Peyer's patch (tissue), 4 donors: ENCODE measurements around the gene PPP1R13B. TPM values are rescaled to one million over a fixed set of nuclear protein-coding genes. Genes with fewer than 3 reads are reported as not detected.
A peak's percentile ranks its signal among the peaks of the same experiment; 100 is the strongest.

ENCODE experiments used
- DNase-seq, 3 donors: peaks; one replicate each; pipeline ENCODE4 v3.0.0-alpha.2; 2017 to 2019
- H3K27ac ChIP-seq, 4 donors: fragments of 200-600 bp; sonication (generic); one replicate each; pipeline ENCODE4 v1.5.1; 2016 to 2019
- H3K27me3 ChIP-seq, 2 donors: fragments of 200-600 bp; sonication (generic); one replicate each; pipeline ENCODE4 v1.5.1; 2019
- H3K36me3 ChIP-seq, 3 donors: fragments of 200-600 bp; sonication (generic); one replicate each; pipeline ENCODE4 v1.5.1; 2016 to 2019
- H3K4me1 ChIP-seq, 4 donors: fragments of 200-600 bp; sonication (generic); one replicate each; pipeline ENCODE4 v1.5.1; 2016 to 2019
- H3K4me3 ChIP-seq, 4 donors: fragments of 200-600 bp; sonication (generic); 1 replicate in 3 of 4; 2 replicates in 1 of 4; pipeline ENCODE4 v1.5.1; 2016 to 2019; ENCODE audit warnings: mild to moderate bottlenecking in 1 of 4
- H3K9me3 ChIP-seq, 4 donors: fragments of 200-600 bp; sonication (generic); one replicate each; pipeline ENCODE4 v1.5.1; 2016 to 2019; ENCODE audit warnings: mild to moderate bottlenecking in 1 of 4
- CTCF ChIP-seq, 6 experiments: fragments of 450-650 bp in 4 of 6; fragments of 200-600 bp in 2 of 6; sonication (generic) in 1 of 6; IDR thresholded peaks; one replicate each; pipeline ENCODE4 v1.5.1; 2017 to 2019; ENCODE audit warnings: antibody characterized with exemption in 6 of 6, mild to moderate bottlenecking in 3 of 6, moderate library complexity in 1 of 6
- POLR2A ChIP-seq, 2 donors: fragments of 450-650 bp; IDR thresholded peaks; one replicate each; pipeline ENCODE4 v1.5.1; 2017; ENCODE audit warnings: antibody characterized with exemption in 2 of 2, mild to moderate bottlenecking in 2 of 2, moderate library complexity in 2 of 2
- total RNA-seq, 4 donors: library from RNA; depleted of rRNA; stranded (reverse); fragments of >200 nt; gene quantifications; one replicate each; pipeline ENCODE4 v1.1.0, GENCODE V29; 2016

PPP1R13B gene
- total RNA-seq, 4 donors from 2014 or later, result 30.5 to 78.3 (median 54.0) TPM

- no peak for DNase-seq
- no peak overlapping the region for H3K4me3 ChIP-seq
- H3K36me3 ChIP-seq, result peaks cover 0 to 37% (median 0%) of the 10 kb centered on the region in 3 donors
- no peak overlapping the region for H3K27ac ChIP-seq
- no peaks in the 10 kb centered on the region for H3K9me3 ChIP-seq
- H3K27me3 ChIP-seq, result no peaks in the 10 kb centered on the region
- no peak for TF ChIP-seq CTCF (IDR thresholded peaks at IDR 0.05)
- TF ChIP-seq POLR2A (IDR thresholded peaks at IDR 0.05), result no peak
- H3K4me1 ChIP-seq, result peaks cover 0 to 29% (median 0%) of the 10 kb centered on the region in 4 donors
These were observed 121.5 kb downstream of the PPP1R13B start for GRCh38 chr14:103725739-103726395.

- H3K4me3 ChIP-seq, result no peak overlapping the region
- H3K27ac ChIP-seq, result no peak overlapping the region
- no peak for DNase-seq
- no peaks in the 10 kb centered on the region for H3K9me3 ChIP-seq
- H3K4me1 ChIP-seq, result peaks cover 0 to 29% (median 0%) of the 10 kb centered on the region in 4 donors
- no peak for TF ChIP-seq POLR2A (IDR thresholded peaks at IDR 0.05)
- no peak for TF ChIP-seq CTCF (IDR thresholded peaks at IDR 0.05)
- no peaks in the 10 kb centered on the region for H3K27me3 ChIP-seq
- peaks cover 0 to 30% (median 0%) of the 10 kb centered on the region in 3 donors for H3K36me3 ChIP-seq
These were observed 122.2 kb downstream of the PPP1R13B start for GRCh38 chr14:103725001-103725682.

- no peaks in the 10 kb centered on the region for H3K27me3 ChIP-seq
- H3K4me3 ChIP-seq, result no peak overlapping the region
- peaks cover 0 to 20% (median 0%) of the 10 kb centered on the region in 3 donors for H3K36me3 ChIP-seq
- DNase-seq, result peak in 1 of 3 donors; percentile 72
- no peak for TF ChIP-seq CTCF (IDR thresholded peaks at IDR 0.05)
- no peak for TF ChIP-seq POLR2A (IDR thresholded peaks at IDR 0.05)
- no peaks in the 10 kb centered on the region for H3K9me3 ChIP-seq
- H3K4me1 ChIP-seq, result peaks cover 0 to 29% (median 0%) of the 10 kb centered on the region in 4 donors
- peak overlapping the region in 1 of 4 donors; percentile 49 for H3K27ac ChIP-seq
These were observed 123.3 kb downstream of the PPP1R13B start for GRCh38 chr14:103724116-103724515.

- peaks cover 0 to 34% (median 0%) of the 10 kb centered on the region in 4 donors for H3K4me1 ChIP-seq
- H3K9me3 ChIP-seq, result no peaks in the 10 kb centered on the region
- DNase-seq, result no peak
- H3K4me3 ChIP-seq, result no peak overlapping the region
- no peaks in the 10 kb centered on the region for H3K27me3 ChIP-seq
- TF ChIP-seq POLR2A (IDR thresholded peaks at IDR 0.05) (no peak), CTCF (IDR thresholded peaks at IDR 0.05) (no peak)
- H3K27ac ChIP-seq, result peak overlapping the region in 1 of 4 donors; percentile 49
- peaks cover 0 to 16% (median 0%) of the 10 kb centered on the region in 3 donors for H3K36me3 ChIP-seq
These were observed 123.7 kb downstream of the PPP1R13B start for GRCh38 chr14:103723748-103724081.

- no peaks in the 10 kb centered on the region for H3K36me3 ChIP-seq
- no peaks in the 10 kb centered on the region for H3K27me3 ChIP-seq
- no peak overlapping the region for H3K27ac ChIP-seq
- H3K9me3 ChIP-seq, result no peaks in the 10 kb centered on the region
- H3K4me3 ChIP-seq, result no peak overlapping the region
- TF ChIP-seq POLR2A (IDR thresholded peaks at IDR 0.05) (no peak), CTCF (IDR thresholded peaks at IDR 0.05) (no peak)
- no peak for DNase-seq
- peaks cover 0 to 42% (median under 1%) of the 10 kb centered on the region in 4 donors for H3K4me1 ChIP-seq
These were observed 125.8 kb downstream of the PPP1R13B start for GRCh38 chr14:103721334-103722120.
